ENCODE measurements around the gene TCEAL9. TPM values are rescaled to one million over a fixed set of nuclear protein-coding genes. Genes with fewer than 3 reads are reported as not detected.

TCEAL9 gene
- total and polyA plus RNA-seq, 2 of the 8 experiments (the other 6 are each of a cell fraction or from before 2014, with no cell fraction given): 22.2 to 36.8 TPM

DNA sequence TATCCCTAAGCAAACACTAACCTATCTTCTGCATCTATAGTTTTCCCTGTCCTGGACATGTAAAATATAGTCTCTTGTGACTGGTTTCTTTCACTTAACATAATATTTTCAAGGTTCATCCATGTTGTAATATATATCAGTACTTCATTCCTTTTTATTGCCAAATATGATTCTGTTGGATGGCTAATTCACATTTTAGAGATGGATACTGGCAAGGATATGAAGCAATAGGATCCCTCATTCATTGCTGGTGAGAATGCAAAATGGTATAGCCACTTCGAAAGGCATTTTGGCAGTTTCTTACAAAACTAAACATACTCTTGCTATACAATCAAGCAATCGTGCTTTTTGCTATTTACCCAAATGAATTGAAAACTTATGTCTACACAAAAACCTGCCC, 6.7 kb downstream of the TCEAL9 start (continued):
- TF ChIP-seq, protein P1, sequence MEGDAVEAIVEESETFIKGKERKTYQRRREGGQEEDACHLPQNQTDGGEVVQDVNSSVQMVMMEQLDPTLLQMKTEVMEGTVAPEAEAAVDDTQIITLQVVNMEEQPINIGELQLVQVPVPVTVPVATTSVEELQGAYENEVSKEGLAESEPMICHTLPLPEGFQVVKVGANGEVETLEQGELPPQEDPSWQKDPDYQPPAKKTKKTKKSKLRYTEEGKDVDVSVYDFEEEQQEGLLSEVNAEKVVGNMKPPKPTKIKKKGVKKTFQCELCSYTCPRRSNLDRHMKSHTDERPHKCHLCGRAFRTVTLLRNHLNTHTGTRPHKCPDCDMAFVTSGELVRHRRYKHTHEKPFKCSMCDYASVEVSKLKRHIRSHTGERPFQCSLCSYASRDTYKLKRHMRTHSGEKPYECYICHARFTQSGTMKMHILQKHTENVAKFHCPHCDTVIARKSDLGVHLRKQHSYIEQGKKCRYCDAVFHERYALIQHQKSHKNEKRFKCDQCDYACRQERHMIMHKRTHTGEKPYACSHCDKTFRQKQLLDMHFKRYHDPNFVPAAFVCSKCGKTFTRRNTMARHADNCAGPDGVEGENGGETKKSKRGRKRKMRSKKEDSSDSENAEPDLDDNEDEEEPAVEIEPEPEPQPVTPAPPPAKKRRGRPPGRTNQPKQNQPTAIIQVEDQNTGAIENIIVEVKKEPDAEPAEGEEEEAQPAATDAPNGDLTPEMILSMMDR (IDR thresholded peaks at IDR 0.05; ENCODE audit: control extremely low read depth in 1 of 3, insufficient read depth in 1 of 3, low read depth in 1 of 3, low read length in 3 of 3): no peak
- TF ChIP-seq NANOG (IDR thresholded peaks at IDR 0.05; ENCODE audit: insufficient read depth, low read depth, low read length, poor library complexity, severe bottlenecking): no peak
